ENCODE measurements around the gene CRTC1.
"Not testable (repeated sequence)": the region's sequence is repeated elsewhere in the genome, so short reads cannot be mapped to it uniquely, and the experiment has no call there.

CRTC1 gene

GRCh38 chr19:18704971-18705370 lies 21.5 kb downstream of the CRTC1 start:
- DNase-seq, result no peak

DNA sequence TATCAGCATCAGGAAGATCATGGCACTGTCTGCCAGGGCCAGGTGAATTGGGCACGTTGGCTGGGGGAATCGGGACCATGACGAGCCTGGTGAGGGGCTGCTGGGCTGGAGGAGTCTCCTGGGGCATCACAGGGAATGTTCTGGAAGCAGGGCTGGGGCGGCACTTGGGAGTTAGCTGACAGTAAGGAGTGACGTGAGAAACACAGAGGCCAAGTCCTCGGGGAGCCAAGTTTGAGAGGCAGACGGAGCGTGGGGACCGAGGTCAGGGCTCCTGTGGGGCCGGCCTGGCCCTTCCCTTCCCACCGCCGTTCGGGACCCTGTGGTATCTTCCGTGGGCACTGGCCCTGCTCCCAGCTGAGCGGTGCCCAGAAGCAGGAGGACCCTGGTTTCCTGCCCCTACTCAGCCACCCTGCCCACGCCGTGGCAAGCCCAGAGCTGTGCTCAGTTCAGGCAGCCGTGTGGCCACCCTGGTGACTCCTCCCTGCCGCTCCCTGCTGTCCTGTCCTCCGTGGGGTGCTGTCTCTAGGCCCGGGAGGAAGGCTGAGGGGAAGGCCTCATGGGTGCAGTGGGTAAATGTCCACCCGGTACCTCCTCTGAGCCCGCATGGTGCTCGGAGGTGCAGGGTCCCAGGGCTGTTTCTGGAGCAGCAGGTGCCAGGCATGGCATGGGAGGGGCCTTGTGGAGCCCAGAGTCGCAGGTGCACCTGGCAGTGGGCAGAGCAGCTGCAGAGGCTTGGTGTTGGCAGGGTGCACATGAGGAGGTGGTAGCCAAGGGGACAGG lies 25.2 kb downstream of the CRTC1 start:
- no peak for DNase-seq

GRCh38 chr19:18709546-18709945 lies 26.1 kb downstream of the CRTC1 start:
- DNase-seq, result no peak

DNA sequence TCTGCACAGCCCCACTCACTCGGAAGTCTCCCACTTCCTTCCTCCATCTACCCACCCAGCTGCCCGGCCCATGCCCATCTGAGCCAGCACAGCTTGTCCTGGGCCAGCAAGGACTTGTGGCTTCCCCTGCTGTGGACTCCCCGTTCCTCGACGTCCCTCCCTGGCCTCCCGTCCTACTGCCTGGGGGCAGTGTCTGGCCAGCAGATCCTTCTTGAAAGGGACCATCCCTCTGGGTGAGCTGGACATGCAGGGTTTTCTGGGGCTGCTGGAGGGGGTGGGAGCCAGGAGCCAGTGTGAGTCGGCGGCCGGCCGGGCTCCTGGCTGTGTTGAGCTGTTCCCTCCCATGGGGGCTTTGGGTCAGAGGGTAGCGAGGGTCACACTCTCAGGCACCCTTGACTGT lies 26.7 kb downstream of the CRTC1 start:
- DNase-seq, result no peak

GRCh38 chr19:18710996-18711751 lies 27.7 kb downstream of the CRTC1 start:
- no peak for DNase-seq

DNA sequence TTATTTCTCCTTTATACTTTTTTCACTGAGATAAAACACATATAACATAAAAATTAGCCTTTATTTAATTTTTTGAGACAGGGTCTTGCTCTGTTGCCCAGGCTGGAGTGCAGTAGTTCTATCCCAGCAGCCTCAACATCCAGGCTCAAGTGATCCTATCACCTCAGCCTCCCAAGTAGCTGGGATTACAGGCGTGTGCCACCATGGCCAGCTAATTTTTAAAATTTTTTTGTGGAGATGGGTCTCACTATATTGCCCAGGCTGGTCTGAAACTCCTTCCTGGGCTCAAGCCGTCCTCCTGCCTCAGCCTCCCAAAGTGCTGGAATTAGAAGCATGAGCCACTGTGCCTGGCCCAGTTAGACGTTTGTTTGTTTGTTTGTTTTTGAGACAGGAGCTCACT lies 28.4 kb downstream of the CRTC1 start:
- no peak for DNase-seq

- no peak for DNase-seq
Observed at GRCh38 chr19:18712981-18713380, 29.5 kb downstream of the CRTC1 start.

GRCh38 chr19:18713550-18714117 lies 30.2 kb downstream of the CRTC1 start:
- no peak for DNase-seq

DNA sequence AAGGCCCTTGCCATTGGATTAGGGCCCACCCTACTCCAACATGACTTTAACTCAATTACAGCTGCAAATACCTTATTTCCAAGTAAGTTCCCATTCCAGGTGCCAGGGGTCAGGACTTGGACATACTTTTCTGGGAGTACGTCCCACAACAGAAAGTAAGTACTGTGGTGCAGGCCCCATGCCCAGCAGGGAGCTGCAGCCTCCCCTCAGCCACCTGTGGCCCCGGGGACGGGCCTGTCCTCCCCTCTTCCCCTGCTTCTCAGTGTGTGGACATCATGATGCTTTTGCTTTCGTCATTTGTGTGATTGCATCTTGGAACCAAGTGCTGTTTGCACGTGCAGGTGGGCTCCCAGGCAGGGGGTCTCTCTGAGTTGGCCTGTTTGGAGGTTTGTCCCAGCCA lies 31.9 kb downstream of the CRTC1 start:
- no peak for DNase-seq

GRCh38 chr19:18716857-18717256 lies 33.4 kb downstream of the CRTC1 start:
- DNase-seq, result no peak

DNA sequence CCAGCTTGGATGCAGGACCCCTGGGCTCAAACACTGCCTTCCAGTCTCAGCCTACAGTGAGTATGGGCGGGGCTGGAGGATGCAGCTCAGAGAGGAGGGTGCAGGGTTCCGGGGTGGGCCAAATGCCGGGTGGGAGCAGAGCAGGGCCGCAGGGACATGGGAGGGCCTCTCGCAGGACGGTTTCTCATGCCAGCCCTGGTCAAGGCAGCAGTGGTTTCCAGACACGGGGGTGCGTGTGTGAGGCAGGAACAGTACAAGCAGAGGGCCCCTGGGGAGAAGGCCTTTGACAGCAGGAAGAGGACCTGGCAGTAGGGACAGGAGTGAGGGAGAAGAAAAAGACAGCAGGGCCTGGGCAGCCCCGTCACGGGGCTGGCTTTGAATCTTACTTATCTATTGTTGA lies 34.1 kb downstream of the CRTC1 start:
- DNase-seq, result no peak

- DNase-seq, result no peak
Observed at GRCh38 chr19:18718015-18718526, 34.6 kb downstream of the CRTC1 start.

DNA sequence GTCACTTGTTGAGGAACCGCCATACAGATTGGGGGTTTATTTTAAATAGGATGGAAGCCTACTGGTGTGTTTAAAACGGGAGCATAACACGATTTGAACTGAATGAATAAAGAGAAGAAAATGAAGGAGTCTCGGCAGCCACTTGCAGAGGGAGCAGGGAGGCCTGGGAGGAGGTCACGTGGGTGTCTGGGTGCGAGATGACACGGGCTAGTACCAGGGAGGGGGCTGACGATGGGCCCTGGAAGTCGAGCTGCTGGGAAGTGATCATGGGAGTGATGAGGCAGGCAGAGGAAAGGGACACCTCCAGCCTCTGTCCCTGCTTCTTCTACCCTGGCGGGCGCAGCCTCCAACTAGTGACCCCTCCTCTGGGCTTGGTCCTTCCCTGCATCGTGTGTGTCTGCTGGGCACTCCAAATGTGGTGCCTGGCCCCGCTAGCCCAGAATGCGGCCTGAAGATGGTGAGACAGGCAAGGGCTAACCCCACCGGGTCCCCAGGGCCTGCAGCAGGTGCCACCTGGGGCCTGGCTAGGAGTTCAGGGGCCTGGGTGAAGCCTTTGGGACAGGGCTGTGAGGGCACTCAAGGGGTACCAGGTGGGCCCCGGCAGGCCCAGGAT lies 35.5 kb downstream of the CRTC1 start:
- DNase-seq, result no peak

DNA sequence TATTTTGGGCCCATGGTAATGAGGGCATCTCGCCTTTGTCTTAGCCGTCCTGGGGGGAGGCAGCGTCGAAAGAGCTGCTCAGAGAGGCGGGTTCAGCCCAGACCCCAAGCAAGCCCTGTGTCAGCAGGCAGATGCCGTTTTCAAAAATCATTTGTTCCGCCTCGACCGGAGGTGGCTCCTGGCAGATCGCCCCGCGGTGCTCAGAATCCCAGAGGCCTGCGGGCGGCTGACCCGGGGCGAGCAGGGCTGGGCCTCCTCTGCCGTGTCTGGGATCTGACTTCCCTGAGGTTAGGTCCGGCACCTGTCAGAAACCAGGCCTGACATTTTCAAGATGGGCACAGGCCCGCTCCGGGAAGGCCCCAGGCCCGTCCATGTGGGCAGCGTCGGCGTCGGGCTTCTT lies 36.1 kb downstream of the CRTC1 start:
- DNase-seq, result no peak

GRCh38 chr19:18723871-18724377 lies 40.4 kb downstream of the CRTC1 start:
- no peak for DNase-seq

GRCh38 chr19:18725841-18726770 lies 42.6 kb downstream of the CRTC1 start:
- no peak for DNase-seq

DNA sequence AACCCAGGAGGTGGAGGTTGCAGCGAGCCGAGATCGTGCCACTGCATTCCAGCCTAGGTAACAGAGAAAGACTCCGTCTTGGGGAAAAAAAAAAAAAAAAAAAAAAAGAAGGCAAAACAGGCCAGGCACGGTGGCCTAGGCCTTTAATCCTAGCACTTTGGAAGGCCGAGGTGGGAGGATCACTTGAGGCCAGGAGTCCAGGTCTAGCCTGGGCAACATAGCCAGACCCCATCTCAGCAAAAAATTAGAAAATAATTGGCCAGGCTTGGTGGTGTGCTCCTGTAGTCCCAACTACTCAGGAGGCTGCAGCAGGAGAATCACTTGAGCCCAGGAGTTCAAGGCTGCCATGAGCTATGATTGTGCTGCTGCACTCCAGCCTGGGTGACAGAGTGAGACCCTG lies 43.4 kb downstream of the CRTC1 start:
- no peak for DNase-seq

DNA sequence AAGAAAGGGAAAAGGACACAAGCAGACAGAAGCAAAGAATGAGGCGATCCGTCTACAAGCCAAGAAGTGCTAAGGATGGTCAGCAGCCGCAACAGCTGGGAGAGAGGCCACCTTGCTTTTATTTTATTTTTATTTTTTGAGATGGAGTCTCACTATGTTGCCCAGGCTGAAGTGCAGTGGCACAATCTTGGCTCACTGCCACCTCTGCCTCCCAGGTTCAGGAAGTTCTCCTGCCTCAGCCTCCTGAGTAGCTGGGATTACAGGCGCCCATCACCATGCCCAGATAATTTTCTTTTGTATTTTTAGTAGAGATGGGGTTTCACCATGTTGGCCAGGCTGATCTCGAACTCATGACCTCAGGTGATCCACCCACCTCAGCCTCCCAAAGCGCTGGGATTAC lies 44.1 kb downstream of the CRTC1 start:
- DNase-seq, result not testable (repeated sequence)

GRCh38 chr19:18729933-18730530 lies 46.6 kb downstream of the CRTC1 start:
- no peak for DNase-seq

DNA sequence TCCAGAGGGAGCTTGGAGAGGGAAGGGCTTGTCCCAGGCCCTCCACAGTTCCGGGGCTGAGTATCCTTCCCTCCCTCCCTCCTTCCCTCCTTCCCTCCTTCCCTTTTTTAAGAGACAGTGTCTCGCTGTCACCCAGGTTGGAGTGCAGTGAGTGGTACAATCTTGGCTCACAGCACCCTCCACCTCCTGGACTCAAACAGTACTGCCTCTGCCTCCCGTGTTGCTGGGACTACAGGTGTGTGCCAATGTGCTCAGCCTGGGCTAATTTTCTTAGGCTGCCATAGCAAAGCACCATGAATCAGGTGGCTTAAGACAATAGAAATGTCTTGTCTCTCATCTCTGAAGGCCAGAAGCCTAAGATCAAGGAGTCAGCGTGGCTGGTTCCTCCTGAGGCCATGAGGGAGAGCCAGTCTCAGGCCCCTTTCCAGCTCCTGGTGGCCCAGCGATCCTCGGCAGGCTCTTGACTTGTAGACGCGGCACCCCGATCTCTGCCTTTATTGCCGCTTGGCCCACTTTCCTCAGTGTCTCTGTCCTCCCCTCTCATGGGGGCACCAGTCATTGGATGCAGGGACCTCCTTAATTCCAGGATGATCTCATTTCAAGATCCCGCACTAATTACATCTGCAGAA lies 47.5 kb downstream of the CRTC1 start:
- no peak for DNase-seq

DNA sequence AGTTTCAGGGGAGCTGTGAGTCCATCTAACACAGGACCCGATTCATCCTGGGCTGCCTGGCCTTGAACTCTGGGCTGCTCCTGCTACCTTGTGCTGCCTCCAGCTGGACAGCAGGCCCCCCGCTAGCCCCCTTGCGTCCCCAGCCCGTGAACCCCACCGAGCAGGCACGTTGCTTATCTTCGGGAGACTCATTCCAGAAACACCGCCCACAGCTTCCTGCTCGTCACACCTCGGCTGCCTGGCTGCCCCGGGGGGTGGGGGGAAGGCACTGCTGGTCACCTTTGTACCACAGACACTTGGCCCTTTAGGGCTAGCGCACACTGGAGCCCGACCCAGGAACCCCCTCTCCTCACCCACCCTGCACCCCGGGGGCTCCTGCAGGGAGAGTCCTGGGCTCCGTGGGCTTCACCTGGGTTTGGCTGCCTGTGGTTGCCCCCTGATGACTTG lies 48.1 kb downstream of the CRTC1 start:
- no peak for DNase-seq

All from activated CD4-positive, alpha-beta T cell treated with anti-CD3 and anti-CD28 coated beads, Interleukin-2, amount 50 U/mL, for 4 hours (primary cell).